SU-DHL-6 (cell line): ENCODE results near the gene NTN4.

Experiments
- EZH2phosphoT487 ChIP-seq: fragments of 200-600 bp; sonication (generic), shearing (Covaris generic); conservative IDR thresholded peaks from 2 replicates; pipeline ENCODE4 v1.6.1; 2018; ENCODE audit warnings: mild to moderate bottlenecking, antibody characterized with exemption, low read length, moderate library complexity, mixed read lengths
- TF ChIP-seq, protein P1 (sequence below): fragments of 200-600 bp; sonication (generic); IDR thresholded peaks from one replicate; pipeline ENCODE4 v1.5.1; 2017; ENCODE audit warnings: antibody characterized with exemption, mild to moderate bottlenecking, low read length, moderate library complexity; ENCODE audit not compliant: insufficient read depth, poor library complexity, severe bottlenecking

DNA sequence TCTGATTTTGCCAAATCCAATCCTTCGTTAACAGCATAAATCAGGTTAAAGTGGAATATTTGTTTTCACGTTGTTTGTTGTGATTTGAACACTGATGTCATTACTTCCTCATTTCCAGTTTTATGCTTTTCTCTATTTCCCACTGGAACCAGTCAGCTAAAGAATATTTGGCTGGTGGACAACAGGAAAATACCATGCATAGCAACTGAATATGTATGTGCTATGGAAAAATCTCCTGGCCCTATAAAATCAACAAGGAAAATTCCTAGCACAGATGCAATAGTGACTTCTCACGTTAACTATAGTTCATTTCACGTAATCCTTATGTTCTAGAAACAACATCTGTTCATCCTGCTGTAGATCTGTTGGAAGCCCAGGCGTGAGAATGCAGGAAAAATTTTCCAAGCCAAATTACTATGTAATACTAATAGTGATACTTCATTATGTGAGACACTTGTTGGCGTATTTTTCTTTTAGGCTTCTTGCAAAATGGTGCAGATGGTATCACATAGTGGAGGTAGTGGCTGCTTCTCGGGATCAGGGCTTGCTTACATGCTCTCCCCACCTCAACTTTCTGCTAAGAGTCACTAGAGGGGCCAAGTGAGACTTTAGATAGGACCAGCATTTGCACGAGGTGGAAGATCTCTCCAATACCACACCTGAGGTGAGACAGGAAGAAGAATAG is 153.0 kb downstream of the NTN4 start:
- TF ChIP-seq, protein P1, sequence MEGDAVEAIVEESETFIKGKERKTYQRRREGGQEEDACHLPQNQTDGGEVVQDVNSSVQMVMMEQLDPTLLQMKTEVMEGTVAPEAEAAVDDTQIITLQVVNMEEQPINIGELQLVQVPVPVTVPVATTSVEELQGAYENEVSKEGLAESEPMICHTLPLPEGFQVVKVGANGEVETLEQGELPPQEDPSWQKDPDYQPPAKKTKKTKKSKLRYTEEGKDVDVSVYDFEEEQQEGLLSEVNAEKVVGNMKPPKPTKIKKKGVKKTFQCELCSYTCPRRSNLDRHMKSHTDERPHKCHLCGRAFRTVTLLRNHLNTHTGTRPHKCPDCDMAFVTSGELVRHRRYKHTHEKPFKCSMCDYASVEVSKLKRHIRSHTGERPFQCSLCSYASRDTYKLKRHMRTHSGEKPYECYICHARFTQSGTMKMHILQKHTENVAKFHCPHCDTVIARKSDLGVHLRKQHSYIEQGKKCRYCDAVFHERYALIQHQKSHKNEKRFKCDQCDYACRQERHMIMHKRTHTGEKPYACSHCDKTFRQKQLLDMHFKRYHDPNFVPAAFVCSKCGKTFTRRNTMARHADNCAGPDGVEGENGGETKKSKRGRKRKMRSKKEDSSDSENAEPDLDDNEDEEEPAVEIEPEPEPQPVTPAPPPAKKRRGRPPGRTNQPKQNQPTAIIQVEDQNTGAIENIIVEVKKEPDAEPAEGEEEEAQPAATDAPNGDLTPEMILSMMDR: no peak
- no peak for TF ChIP-seq EZH2phosphoT487
